DMS 273 (cell line): ENCODE results near the gene HSPA4L.

Experiments
- DNase-seq: peaks from one replicate; lab custom pipeline; 2025; ENCODE audit not compliant: unreplicated experiment; lab: John Stamatoyannopoulos, UW

Gene HSPA4L

GRCh38 chr4:127782275-127783025 lies at the start of gene HSPA4L:
TSS of gene HSPA4L (plus strand) at chr4:127782322. CDS start at chr4:127782551, 229 bp downstream.
- DNase-seq: peak; percentile 85

DNA sequence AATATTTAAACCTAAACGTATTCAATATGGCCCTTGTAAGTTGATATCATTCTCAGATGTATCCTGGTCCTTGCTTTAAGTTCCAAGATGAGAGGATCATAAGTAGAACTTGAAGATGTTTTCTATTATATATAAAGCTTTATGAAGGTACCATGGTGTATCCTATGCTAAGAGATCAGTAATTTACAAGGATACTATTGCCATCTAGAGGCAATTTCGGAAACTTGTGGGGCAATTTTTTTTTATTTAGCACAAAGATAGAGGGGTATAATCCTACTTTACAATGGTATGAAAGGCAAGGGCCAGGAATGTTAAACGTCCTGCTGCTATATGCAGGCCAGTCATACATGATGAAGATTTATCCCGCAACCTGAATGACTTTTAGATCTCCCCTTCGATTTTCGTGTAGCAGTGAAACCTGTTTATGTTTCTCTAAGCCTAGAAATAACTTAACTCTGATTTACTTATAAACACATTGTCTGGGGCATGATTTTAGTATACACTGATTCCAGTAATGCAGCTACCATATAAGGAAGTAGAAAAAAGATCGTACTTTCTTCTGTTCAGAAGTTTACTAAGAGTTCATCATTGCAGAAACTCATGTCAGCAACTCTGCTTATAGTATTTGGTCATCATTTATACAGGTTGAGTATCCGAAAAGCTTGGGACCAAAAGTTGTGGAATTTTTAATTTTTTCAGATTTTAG lies 49.3 kb upstream of the HSPA4L start:
- DNase-seq: peak; percentile 61

GRCh38 chr4:127734976-127735375 lies 47.1 kb upstream of the HSPA4L start:
- no peak for DNase-seq

DNA sequence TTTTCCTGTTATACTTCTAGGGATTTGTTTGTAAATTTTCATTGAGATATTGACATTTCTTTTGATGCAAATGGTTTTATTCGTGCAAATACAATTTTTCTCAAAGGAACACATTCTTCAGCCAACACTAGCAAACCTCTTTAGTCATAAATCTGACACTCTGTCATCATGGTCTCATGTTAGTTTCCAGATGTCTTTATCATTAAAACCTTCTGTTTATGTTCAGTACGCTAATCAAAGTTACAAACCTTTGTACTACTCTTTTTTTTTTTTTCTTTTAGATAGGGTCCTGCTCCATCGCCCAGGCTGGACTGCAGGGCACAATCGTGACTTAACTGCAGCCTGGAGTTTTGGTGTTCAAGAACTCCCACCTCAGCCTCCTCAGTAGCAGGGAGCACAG lies 44.8 kb upstream of the HSPA4L start:
- DNase-seq: no peak

DNA sequence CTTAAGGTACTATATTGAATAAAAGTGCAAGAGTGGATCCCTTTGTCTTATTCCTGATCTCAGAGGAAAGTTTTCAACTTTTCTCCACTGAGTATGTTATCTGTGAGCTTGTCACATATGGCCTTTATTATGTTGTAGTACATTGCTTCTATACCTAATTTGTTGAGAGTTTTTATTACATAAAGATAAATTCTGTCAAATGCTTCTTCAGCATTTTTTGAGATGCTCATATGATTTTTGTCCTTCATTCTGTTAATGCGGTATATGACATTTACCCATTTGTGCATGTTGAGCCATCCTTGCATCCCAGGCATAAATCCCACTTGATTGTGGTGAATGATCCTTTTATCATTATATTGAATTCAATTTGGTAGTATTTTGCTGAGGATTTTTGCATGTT lies 40.9 kb upstream of the HSPA4L start:
- no peak for DNase-seq

DNA sequence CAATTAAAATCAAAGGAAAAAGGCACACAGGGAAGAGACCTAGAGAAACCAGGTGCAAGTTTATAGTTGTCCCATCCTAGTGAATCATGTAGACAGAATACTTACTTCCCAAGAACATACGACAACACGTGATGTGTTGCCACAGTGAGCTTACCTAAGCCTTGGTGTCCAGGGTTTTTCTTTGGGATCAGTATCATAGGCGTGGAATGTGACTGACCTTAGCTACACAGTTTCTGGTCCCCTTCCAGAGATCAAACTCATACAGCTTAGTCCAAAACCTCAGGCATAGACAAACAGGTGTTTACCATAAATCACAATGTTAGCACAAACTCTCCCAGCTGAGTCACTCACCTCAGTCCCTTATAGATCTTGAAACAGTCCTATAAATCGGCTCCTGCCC lies 34.2 kb upstream of the HSPA4L start:
- DNase-seq: no peak

DNA sequence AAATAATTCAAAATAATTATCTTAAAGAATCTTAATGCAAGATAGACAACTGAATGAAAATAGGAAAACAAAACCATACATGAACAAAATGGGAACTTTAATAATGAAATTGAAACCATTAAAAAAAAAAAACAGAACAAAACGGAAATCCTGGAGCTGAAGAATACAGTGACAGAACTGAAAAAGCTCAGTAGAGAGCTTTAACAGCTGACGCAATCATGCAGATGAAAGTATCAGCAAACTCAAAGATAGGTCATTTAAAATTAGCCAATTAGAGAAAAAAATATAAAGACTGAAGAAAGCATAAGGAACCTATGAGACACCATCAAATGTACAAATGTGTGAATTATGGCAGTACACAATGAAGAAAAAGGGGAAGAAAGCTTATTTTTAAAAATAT lies 33.2 kb upstream of the HSPA4L start:
- DNase-seq: no peak

DNA sequence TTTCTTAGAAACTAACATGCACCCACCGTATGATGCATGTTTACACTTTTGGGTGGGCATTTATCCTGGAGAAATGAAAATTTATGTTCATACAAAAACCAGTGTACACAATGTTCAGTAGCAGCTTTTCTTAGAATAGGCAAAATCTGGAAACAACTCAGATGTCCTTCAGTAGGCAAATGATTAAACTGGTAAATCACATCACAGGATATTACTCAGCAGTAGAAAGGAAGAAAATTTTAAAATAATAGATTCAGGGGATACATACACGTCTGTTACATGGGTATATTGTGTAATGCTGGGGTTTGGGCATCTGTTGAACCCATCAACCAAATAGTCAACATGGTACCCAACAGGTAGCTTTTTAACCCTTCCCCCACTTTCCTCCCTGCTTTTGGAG lies 25.2 kb upstream of the HSPA4L start:
- DNase-seq: no peak

GRCh38 chr4:127759228-127759820 lies 22.8 kb upstream of the HSPA4L start:
- no peak for DNase-seq

- DNase-seq: no peak
These were observed 22.2 kb upstream of the HSPA4L start for GRCh38 chr4:127759893-127760292.

- DNase-seq: no peak
These were observed 10.4 kb upstream of the HSPA4L start for GRCh38 chr4:127771535-127772275.

- no peak for DNase-seq
These were observed 9.1 kb upstream of the HSPA4L start for GRCh38 chr4:127772769-127773671.

DNA sequence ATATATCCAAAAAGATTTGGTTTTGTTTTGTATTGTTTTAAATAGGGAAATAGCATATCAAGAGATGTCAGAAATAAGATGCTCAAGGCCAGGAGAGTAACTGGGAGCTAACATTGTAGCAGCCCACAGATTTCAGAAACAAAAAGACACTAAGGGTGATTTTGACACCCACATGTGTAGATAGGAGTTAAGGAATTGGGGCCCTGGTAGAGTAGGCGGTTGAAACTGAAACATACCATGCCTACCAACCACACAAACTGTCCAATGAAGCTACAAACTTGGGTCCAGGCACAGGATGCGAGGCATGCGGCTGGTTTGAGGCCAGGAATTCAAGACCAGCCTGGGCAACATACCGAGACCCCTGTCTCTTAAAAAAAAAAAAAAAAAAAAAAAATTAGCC lies 6.3 kb upstream of the HSPA4L start:
- DNase-seq: no peak

DNA sequence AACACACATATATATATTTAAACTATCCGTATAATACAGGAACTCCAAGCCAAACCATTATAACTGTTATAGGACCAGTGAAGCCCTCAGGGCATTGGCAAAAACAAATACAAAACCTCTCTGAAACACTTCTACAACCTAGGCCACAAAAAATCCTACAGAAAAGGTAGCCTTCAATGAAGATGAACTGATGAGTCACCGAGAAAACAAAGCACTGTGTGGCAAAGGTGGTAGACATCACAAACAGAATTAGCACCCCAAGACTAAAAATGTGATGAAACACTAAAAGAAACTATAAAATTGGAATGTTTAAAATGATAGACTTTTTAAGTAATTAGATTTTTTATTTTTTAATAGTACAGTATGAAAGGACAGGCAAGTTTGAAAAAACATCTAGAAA lies 5.5 kb upstream of the HSPA4L start:
- DNase-seq: no peak

DNA sequence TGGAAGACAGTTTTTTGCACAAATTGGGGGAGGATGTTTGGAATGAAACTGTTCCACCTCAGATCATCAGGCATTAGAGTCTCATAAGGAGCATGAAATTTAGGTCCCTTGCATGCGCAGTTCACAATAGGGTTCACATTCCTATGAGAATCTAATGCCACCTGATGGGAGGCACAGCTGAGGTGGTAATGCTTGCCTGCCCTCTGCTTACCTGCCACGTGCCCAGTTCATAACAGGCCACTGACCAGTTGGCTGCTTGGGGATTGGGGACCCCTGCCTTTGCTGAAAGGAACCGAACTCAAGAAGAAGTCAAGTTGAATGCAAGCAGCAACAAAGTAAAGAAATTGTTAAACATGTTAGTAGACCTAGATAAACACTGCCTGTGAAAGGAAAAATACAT lies 4.6 kb upstream of the HSPA4L start:
- DNase-seq: no peak

DNA sequence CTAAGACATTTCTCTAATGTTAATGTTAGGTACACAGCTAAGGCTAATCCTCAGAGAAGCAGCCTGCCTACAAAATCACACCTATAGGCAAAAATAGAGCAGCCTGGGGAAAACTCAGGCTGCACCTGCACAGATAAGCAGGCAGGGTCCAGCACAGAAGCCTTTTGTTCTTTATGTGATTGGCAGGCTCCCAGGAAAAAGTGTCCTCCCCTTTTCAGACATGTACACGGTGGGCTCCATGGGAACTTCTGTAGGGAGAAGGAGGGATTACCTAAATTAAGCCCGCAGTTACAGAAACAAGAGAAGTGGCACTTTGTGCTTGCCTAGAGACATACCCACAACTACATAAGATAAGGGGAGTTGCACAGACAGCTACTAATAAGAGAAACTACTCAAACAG lies 4.0 kb upstream of the HSPA4L start:
- DNase-seq: no peak

GRCh38 chr4:127780598-127780997 lies 1.5 kb upstream of the HSPA4L start:
- DNase-seq: no peak

DNA sequence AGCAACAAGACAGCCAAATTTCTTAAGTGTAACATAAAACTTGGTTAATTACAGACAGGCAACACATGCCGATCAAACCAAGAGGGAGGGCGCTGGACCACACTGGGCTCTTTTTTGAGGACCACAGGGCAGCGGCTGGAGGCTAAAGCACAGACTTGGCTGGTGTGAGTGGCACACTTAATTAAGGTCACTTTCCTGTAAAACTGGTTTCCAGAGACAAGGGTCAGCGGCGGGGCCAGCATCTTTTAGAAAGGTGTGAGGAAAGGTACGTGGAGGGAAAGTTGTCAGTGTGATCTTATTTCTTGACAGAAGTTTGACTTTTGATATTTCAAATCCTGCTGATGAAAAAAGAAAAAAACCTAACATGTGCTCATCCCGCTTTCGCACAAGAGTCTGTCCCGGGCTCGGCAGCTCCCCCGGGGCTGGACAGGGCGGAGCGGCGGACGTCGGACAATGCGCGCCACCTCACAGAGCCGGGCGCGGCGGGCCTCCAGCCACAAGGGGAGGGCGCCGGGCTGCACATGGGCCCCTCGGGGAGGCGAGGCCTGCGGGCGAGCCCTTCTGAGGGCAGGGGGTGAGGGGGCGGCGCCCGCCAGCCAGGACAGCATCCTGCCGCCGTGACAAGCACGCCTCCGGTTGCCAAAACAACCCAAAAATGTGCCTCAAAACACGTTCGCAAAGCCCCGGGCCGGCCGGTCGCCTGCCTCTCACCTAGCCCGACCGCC lies 660 bp upstream of the HSPA4L start:
- DNase-seq: no peak

GRCh38 chr4:127782025-127782274 lies 172 bp upstream of the HSPA4L start:
- peak; percentile 94 for DNase-seq
